Measurements from ENCODE around the gene SLC9A7. TPM values are rescaled to one million over a fixed set of nuclear protein-coding genes. Genes with fewer than 3 reads are reported as not detected.

Gene SLC9A7
- 10 to 100 TPM in 1 of 4 donors, 1 to 10 TPM in 3; 2.8 to 10.7 (median 3.3) TPM for total RNA-seq

DNA sequence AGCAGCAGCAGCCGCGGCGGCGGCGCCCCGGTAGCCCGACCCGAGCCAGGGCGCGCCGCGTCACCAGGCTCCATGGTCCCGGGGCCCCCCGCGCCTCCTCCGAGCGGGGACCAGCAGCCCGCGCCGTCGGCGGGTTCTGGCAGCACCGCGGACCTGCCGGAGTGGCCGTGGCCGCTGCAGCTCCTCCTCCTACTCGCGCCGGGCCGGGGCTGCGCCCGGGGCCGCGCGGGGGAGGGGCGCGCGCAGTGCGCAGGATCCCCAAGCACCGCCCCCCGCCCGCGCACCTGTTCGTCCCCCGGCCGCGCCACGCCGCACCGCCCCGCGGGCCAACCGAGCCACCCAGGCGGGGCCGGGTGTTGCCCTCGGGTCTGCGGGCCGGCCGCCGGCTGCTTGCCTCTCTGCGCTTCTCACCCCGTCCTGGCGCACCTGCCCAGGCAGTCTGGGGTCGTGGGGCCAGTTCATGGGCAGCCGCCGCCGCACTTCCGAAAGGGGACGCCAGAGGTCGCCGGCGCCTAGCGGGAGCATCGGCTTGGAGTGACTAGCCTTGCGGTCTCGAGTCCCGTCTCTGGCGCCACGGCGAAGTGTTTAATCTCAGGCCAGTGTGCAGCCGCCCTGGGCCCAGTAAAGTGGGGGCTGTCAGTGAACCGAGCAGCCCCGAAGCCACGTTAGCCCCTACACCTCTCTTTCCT lies at the start of gene SLC9A7:
TSS of gene SLC9A7 (minus strand) at position 163 of the 689 bp plus-strand sequence. CDS start at position 74, 89 bp downstream.
- intact Hi-C loops (cut with DNase I): loop anchor here (5.0 kb wide), 1 partner anchor 38 kb away; no protein-coding TSS in a partner anchor
- H3K4me1 ChIP-seq: peaks cover 4 to 15% (median 7%) of the 10 kb centered on the region in 4 donors
- H3K9me3 ChIP-seq: no peaks in the 10 kb centered on the region
- peak within 1 kb of the TSS; percentile 55 to 62 (median 57) for H3K4me3 ChIP-seq
- TF ChIP-seq EP300 (IDR thresholded peaks at IDR 0.05): no peak
- no peak for TF ChIP-seq POLR2A (IDR thresholded peaks at IDR 0.05; ENCODE audit: low read depth)
- TF ChIP-seq, protein P1, sequence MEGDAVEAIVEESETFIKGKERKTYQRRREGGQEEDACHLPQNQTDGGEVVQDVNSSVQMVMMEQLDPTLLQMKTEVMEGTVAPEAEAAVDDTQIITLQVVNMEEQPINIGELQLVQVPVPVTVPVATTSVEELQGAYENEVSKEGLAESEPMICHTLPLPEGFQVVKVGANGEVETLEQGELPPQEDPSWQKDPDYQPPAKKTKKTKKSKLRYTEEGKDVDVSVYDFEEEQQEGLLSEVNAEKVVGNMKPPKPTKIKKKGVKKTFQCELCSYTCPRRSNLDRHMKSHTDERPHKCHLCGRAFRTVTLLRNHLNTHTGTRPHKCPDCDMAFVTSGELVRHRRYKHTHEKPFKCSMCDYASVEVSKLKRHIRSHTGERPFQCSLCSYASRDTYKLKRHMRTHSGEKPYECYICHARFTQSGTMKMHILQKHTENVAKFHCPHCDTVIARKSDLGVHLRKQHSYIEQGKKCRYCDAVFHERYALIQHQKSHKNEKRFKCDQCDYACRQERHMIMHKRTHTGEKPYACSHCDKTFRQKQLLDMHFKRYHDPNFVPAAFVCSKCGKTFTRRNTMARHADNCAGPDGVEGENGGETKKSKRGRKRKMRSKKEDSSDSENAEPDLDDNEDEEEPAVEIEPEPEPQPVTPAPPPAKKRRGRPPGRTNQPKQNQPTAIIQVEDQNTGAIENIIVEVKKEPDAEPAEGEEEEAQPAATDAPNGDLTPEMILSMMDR (IDR thresholded peaks at IDR 0.05): peak; percentile 72 to 86 (median 73)
- TF ChIP-seq POLR2AphosphoS5 (IDR thresholded peaks at IDR 0.05): no peak
- no peaks in the 10 kb centered on the region for H3K27me3 ChIP-seq
- no peaks in the 10 kb centered on the region for H3K36me3 ChIP-seq
- H3K27ac ChIP-seq (replicated peaks in 1 of 4): peak within 1 kb of the TSS in 3 of 4 donors; percentile 33 to 48 (median 38)
- 27% methylated on average over 18 of the region's 85 CpGs for WGBS
- no peak for DNase-seq (ENCODE audit: extremely low spot score)

DNA sequence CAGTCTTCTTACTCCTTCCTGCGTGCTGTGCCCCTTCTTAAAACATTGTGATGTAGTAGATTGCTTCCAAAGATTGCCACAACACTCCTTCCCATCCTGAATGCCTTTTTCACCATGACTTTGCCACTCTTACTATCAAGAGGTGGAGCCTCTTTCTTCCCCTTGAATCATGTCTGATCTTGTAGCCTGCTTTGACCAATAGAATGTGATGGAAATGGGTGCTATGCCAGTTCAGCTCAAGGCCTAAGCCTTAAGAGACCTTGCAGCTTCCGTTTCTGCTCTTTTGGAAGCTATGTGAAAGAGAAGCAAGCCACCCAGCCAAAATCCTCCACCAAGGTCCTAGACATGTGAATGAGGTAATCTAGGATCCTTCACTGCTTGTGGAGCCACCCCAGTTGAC lies 46.4 kb upstream of the SLC9A7 start:
- 73% methylated on average over 2 of the region's 2 CpGs for WGBS
- TF ChIP-seq POLR2A (IDR thresholded peaks at IDR 0.05; ENCODE audit: low read depth): no peak
- no peak for TF ChIP-seq POLR2AphosphoS5 (IDR thresholded peaks at IDR 0.05)
- TF ChIP-seq EP300 (IDR thresholded peaks at IDR 0.05): no peak
- TF ChIP-seq, protein P1 (IDR thresholded peaks at IDR 0.05): no peak
- Histone ChIP-seq H3K27me3 (no peaks in the 10 kb centered on the region), H3K27ac (replicated peaks in 1 of 4) (no peak overlapping the region), H3K4me1 (no peaks in the 10 kb centered on the region), H3K36me3 (no peaks in the 10 kb centered on the region), H3K9me3 (no peaks in the 10 kb centered on the region), H3K4me3 (no peak overlapping the region)
- intact Hi-C loops (cut with DNase I): no loop called here
- no peak for DNase-seq (ENCODE audit: extremely low spot score)

DNA sequence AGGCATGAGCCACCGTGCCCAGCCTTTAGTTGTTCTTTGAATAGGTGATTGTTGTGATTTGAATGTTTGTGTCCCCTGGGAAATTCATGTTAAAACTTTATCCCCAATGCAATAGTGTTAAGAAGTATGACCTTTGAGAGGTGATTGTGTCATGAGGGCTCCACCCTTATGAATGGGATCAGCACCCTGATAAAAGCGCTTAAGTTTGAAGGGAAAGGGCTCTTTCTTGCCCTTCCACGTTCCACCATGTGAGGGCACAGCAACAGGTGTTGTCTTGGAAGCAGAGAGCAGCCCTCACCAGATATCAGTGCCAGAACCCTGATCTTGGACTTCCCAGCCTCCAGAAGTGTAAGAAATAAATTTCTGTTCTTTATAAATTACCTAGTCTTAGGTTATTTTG lies 44.2 kb upstream of the SLC9A7 start:
- TF ChIP-seq POLR2AphosphoS5 (IDR thresholded peaks at IDR 0.05): no peak
- no peak for TF ChIP-seq POLR2A (IDR thresholded peaks at IDR 0.05; ENCODE audit: low read depth)
- TF ChIP-seq, protein P1 (IDR thresholded peaks at IDR 0.05): no peak
- no peak for TF ChIP-seq EP300 (IDR thresholded peaks at IDR 0.05)
- intact Hi-C loops (cut with DNase I): no loop called here
- Histone ChIP-seq H3K27me3 (no peaks in the 10 kb centered on the region), H3K4me3 (no peak overlapping the region), H3K27ac (replicated peaks in 1 of 4) (no peak overlapping the region), H3K36me3 (no peaks in the 10 kb centered on the region), H3K4me1 (no peaks in the 10 kb centered on the region), H3K9me3 (no peaks in the 10 kb centered on the region)
- WGBS: 74% methylated on average over 3 of the region's 3 CpGs
- no peak for DNase-seq (ENCODE audit: extremely low spot score)

DNA sequence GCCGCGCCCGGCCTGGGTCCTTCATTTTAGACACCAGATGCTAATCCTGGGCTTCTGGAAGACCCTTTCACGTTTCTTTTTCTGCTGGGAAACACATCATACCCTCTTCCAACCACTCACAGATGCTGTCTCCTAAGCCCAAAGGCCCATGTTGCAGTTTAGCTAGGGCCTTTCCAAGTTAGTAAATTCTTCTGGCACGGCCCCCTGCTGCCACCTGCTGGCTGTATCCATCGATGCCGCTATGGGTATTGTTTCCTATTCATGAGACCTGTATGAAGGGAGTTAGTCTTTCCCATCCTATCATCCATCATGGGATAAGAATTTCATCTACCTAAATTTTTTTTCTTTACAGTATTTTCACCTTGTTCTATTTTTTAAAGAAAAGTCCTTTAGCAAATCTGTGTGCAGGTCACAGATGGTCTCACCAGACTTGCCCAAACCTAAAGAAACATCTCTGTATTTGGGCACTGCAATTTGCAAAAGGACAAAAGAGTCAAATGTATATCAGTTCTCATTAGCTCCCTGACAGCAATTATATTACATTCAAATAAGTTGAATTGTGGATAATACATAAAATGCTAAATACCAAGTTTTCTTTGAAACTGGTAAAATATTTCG lies 37.8 kb upstream of the SLC9A7 start:
- no peak overlapping the region for H3K27ac ChIP-seq (replicated peaks in 1 of 4)
- no peak overlapping the region for H3K4me3 ChIP-seq
- intact Hi-C loops (cut with DNase I): loop anchor here (5.0 kb wide), 1 partner anchor 39 kb away; the partner anchor contains the start of gene SLC9A7
- 46% methylated on average over 8 of the region's 8 CpGs for WGBS
- H3K9me3 ChIP-seq: no peaks in the 10 kb centered on the region
- no peaks in the 10 kb centered on the region for H3K4me1 ChIP-seq
- no peaks in the 10 kb centered on the region for H3K27me3 ChIP-seq
- TF ChIP-seq EP300 (IDR thresholded peaks at IDR 0.05): no peak
- TF ChIP-seq, protein P1 (IDR thresholded peaks at IDR 0.05): peak; percentile 66 to 77 (median 67)
- TF ChIP-seq POLR2AphosphoS5 (IDR thresholded peaks at IDR 0.05): peak in 1 of 2 donors; percentile 7
- peak; percentile 92 for DNase-seq (ENCODE audit: extremely low spot score)
- H3K36me3 ChIP-seq: no peaks in the 10 kb centered on the region
